Subcutaneous abdominal adipose tissue (tissue), 5 donors: Measurements from ENCODE around the gene IFNL1.

Source experiments
- H3K27ac ChIP-seq: one replicate; pipeline ENCODE4 v1.7.0; 2013; ENCODE audit warnings: low read depth, mild to moderate bottlenecking, inconsistent platforms, low read length, moderate library complexity
- H3K27me3 ChIP-seq, 5 donors: one replicate each; pipeline ENCODE4 v1.7.0; 2013; ENCODE audit warnings: low read length in 5 of 5, inconsistent platforms in 1 of 5; ENCODE audit not compliant: control insufficient read depth in 5 of 5, insufficient read depth in 4 of 5
- H3K36me3 ChIP-seq, 5 donors: one replicate each; pipeline ENCODE4 v1.7.0; 2013; ENCODE audit warnings: low read length in 5 of 5; ENCODE audit not compliant: control insufficient read depth in 5 of 5, insufficient read depth in 5 of 5
- H3K4me1 ChIP-seq, 5 donors: one replicate each; pipeline ENCODE4 v1.7.0; 2013; ENCODE audit warnings: low read length in 5 of 5, mild to moderate bottlenecking in 3 of 5, moderate library complexity in 1 of 5; ENCODE audit not compliant: control insufficient read depth in 5 of 5, insufficient read depth in 5 of 5
- H3K4me3 ChIP-seq, 5 donors: one replicate each; pipeline ENCODE4 v1.7.0; 2013; ENCODE audit warnings: low read length in 5 of 5, low read depth in 1 of 5
- H3K9ac ChIP-seq, 5 donors: one replicate each; pipeline ENCODE4 v1.7.0; 2013; ENCODE audit warnings: low read length in 5 of 5, mild to moderate bottlenecking in 4 of 5, moderate library complexity in 3 of 5
- H3K9me3 ChIP-seq, 5 donors: one replicate each; pipeline ENCODE4 v1.7.0; 2013; ENCODE audit warnings: low read length in 5 of 5; ENCODE audit not compliant: control insufficient read depth in 5 of 5
- donor health status: healthy.
- donor health status: healthy.
- donor health status: healthy.
- donor health status: healthy.
- donor health status: healthy.

IFNL1 gene

DNA sequence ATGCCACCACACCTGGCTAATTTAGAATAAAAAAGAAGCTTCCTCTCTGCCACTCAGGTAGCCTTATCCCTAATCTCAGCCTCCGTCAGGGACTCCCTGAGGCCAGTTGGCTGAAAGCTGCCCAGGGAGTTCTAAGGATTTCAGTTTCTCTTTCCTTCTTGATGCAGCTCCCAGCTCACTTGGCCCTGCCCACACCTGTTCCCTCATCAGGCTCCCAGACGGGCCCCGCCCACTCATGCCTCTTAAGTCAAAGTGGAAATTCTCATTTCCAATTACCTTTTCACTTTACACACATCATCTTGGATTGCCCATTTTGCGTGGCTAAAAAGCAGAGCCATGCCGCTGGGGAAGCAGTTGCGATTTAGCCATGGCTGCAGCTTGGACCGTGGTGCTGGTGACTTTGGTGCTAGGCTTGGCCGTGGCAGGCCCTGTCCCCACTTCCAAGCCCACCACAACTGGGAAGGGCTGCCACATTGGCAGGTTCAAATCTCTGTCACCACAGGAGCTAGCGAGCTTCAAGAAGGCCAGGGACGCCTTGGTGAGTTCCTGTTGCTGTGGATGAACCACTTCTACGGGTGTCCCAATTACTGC lies at the start of gene IFNL1:
TSS of gene IFNL1 (plus strand) at position 353 of the 591 bp plus-strand sequence. CDS start at position 368, 15 bp downstream.
- Histone ChIP-seq H3K4me3 (no peak within 1 kb of the TSS), H3K27me3 (peaks cover 0 to 13% (median 4%) of the 10 kb centered on the region in 5 donors), H3K9me3 (no peaks in the 10 kb centered on the region), H3K4me1 (no peaks in the 10 kb centered on the region), H3K9ac (no peak within 1 kb of the TSS), H3K36me3 (no peaks in the 10 kb centered on the region), H3K27ac (no peak within 1 kb of the TSS)

DNA sequence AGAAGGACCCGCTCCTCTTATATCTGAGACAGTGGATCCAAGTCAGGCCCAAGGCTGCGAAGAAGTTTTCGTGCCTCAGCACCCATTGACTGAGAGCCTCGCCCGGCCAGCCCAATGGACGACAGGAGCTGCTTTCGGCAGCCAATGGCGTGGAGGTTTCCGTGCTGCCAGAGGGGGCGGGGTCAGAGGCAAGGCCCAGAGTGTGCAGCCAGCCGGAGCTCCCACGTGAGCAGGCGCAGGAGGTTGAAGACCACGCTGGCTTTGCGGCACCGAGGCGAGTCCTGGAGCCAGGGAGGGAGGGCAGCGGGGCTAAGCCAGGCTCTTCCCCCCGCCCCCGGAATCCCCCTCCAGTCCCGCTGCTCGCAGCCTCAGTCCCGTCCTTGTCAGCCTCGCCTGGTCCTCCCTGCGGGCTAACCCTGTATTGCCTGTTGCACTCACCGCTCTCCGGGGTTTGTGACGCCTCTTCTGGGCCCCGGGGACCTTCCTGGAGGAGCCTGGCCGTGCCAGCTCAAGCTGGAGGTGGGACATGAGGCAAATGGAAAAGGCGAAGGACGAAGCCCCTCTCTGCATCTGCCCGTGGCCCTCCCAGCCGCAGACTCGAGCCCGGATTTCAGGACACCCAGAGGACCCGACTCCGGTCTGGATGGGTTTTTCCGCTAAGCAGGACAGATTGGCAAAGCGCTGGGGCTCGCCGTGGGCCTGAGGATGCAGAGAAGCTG lies 49.1 kb upstream of the IFNL1 start:
- Histone ChIP-seq H3K4me3 (peak overlapping the region in 1 of 5 donors; percentile 42), H3K9me3 (no peaks in the 10 kb centered on the region), H3K4me1 (peaks cover 0 to 22% (median 20%) of the 10 kb centered on the region in 5 donors), H3K9ac (no peak overlapping the region), H3K36me3 (no peaks in the 10 kb centered on the region), H3K27ac (no peak overlapping the region), H3K27me3 (peaks cover 5 to 28% (median 17%) of the 10 kb centered on the region in 5 donors)

DNA sequence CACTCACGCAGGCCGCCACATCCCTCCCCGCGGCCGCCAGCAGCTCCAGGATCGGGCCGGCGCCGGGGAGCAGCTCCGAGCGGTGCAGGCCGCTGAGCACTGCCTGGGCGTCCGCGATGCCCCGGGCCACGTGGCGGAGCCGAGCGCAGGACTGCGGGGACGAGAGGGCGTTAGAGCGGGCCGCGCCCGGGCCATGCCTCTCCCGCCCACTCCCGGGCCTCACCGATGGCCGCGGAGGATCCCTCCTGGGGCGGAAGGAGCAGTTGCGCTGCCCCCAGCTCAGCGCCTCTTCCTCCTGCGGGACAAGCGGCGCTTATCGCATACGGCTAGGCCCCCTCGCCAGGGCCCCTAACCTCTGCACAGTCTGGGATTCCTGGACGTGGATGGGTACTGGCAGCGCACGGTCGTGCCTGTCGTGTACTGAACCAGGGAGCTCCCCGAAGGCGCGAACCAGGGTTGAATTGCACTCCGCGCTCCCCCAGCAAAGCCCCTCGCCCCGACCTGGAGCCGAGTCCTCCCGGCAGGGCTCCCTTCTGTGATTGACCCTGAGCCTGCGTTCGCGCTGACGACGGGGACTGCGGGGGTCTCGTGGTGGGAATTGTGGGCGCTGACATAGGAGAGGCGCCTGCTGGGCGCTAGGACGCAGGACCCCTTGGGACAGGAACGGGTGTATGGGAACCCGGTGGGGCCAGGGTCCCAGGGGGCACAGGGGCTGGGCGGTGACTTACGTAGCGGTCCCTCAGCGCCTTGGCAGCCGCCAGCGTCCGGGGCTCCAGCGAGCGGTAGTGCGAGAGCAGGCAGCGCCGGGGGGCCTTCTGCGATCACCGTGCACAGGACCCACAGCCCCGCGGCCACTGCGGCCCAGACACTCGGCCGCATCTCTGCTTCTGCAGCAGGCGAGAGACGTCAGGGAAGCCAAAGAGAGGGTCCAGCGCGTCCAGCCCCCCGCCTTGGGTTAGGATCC lies 48.2 kb upstream of the IFNL1 start:
- peak overlapping the region in 1 of 5 donors; percentile 42 for H3K4me3 ChIP-seq
- no peaks in the 10 kb centered on the region for H3K9me3 ChIP-seq
- H3K4me1 ChIP-seq, result peaks cover 0 to 22% (median 20%) of the 10 kb centered on the region in 5 donors
- peaks cover 5 to 28% (median 17%) of the 10 kb centered on the region in 5 donors for H3K27me3 ChIP-seq
- H3K9ac ChIP-seq, result no peak overlapping the region
- no peaks in the 10 kb centered on the region for H3K36me3 ChIP-seq
- H3K27ac ChIP-seq, result no peak overlapping the region

DNA sequence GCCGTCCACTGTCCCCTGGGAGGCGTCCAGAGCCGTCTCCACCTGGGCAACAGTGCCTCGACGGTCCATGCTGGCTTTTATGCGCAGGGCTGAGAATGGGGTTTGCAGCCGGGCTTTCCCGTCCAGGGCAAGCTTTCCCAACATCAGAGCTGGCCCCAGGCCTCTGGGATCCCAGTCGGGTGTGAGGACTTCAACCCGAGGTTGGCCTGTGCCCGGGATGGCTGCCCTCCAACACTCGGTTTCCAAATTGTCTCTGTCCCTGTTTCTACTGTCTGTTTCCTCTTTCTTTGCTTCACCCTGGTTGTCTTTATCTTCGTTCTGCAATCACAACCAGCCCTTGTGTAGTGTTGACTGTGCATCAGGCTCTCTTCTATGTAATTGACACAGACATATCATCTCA lies 47.4 kb upstream of the IFNL1 start, which contains the start of gene IFNL4:
TSS of gene IFNL4 (minus strand) at position 51 of the 400 bp plus-strand sequence.
- no peak within 1 kb of the TSS for H3K9ac ChIP-seq
- H3K36me3 ChIP-seq, result no peaks in the 10 kb centered on the region
- no peaks in the 10 kb centered on the region for H3K9me3 ChIP-seq
- H3K27me3 ChIP-seq, result peaks cover 5 to 28% (median 17%) of the 10 kb centered on the region in 5 donors
- peak within 1 kb of the TSS in 1 of 5 donors; percentile 42 for H3K4me3 ChIP-seq
- H3K4me1 ChIP-seq, result peaks cover 0 to 22% (median 20%) of the 10 kb centered on the region in 5 donors
- no peak within 1 kb of the TSS for H3K27ac ChIP-seq

DNA sequence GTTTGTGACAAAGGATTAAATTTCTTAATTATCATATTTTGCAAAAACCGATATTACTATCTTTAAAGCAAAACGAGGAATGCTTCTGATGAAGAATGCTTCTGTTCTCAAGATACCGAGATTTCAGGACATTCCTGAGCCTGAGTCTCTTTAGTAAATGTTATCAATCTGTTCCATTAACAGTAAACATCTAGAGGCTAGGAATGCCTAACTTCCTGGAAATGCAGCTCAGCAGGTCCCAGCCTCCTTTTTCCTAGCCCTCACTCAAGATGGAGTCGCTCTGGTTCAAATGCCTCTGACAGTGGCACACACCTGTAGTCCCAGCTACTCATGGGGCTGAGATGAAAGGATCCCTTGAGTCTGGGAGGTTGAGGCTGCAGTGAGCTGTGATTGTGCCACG lies 45.1 kb upstream of the IFNL1 start:
- Histone ChIP-seq H3K27me3 (peaks cover 5 to 34% (median 20%) of the 10 kb centered on the region in 5 donors), H3K4me1 (peaks cover 0 to 22% (median 20%) of the 10 kb centered on the region in 5 donors), H3K36me3 (no peaks in the 10 kb centered on the region), H3K4me3 (no peak overlapping the region), H3K9ac (no peak overlapping the region), H3K27ac (no peak overlapping the region), H3K9me3 (no peaks in the 10 kb centered on the region)

DNA sequence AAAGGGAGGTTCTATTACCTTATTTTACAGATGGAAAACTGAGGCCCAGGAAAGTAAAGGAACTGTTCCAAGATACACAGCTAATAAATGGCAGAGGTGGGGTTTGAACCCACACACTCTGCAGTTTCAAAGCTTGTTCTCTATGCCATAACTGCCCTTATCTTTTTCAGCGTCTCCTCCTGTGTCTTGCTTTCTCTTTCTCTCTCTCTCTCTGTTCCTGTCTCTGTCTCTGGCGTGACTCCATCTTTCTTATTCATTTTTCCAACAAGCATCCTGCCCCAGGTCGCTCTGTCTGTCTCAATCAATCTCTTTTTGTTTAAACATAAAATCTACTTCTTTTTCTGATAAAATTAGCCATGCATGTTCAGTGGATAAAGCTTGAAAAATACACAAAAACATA lies 44.4 kb upstream of the IFNL1 start:
- Histone ChIP-seq H3K36me3 (no peaks in the 10 kb centered on the region), H3K27me3 (peaks cover 5 to 33% (median 20%) of the 10 kb centered on the region in 5 donors), H3K9ac (no peak overlapping the region), H3K4me1 (peaks cover 0 to 22% (median 19%) of the 10 kb centered on the region in 5 donors), H3K9me3 (peaks cover 0 to 5% (median 0%) of the 10 kb centered on the region in 5 donors), H3K4me3 (no peak overlapping the region), H3K27ac (no peak overlapping the region)

DNA sequence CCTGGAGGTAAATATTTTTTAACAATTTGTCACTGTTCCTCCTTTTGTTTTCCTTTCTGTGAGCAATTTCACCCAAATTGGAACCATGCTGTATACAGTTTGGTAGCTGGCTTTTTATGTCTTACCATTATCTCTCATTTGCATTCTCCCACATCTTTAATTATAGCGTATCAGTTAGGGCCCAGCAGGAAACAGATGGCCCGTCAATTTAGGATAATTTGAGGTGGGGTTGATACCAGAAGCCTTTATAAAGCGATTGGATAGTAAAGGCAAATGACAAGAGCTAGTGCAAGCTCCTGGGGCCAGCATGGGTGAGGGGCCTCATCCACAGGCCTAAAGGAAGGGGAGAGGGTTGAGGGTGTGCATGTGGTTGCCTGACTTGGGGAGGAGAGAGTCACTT lies 43.7 kb upstream of the IFNL1 start:
- Histone ChIP-seq H3K9me3 (peaks cover 0 to 5% (median 0%) of the 10 kb centered on the region in 5 donors), H3K4me3 (no peak overlapping the region), H3K9ac (no peak overlapping the region), H3K4me1 (peaks cover 0 to 18% (median 13%) of the 10 kb centered on the region in 5 donors), H3K36me3 (no peaks in the 10 kb centered on the region), H3K27ac (no peak overlapping the region), H3K27me3 (peaks cover 5 to 27% (median 16%) of the 10 kb centered on the region in 5 donors)

DNA sequence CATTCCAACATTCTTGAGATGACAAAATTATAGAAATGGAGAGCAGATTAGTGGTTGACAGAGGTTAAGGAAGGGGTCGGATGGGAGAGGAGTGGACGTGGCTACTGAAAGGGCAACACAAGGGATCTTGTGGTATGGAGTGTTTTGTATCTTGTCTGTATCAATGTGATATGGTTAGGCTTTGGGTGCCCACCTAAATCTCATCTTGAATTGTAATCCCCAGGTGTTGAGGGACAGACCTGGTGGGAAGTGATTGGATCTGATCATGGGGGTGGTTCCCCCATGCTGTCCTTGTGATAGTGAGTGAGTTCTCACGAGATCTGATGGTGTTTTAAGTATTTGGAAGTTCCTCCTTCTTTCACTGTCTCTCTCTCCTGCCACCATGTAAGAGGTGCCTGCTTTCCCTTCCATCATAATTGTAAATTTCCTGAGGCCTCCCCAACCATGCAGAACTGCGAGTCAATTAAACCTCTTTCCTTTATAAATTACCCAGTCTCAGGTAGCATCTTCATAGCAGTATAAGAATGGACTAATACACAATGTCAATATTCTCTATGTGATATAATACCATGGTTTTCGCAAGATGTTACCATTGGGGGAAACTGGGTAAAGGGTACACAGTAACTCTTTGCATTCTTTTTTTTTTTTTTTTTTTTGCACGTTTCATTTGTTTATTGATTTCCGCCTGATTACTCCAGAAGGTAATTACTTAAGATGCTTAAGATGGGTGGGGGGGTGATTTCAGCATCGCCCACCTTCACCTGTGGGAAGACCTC lies 42.6 kb upstream of the IFNL1 start:
- peaks cover 0 to 16% (median 7%) of the 10 kb centered on the region in 5 donors for H3K27me3 ChIP-seq
- peaks cover 0 to 9% (median 4%) of the 10 kb centered on the region in 5 donors for H3K4me1 ChIP-seq
- no peaks in the 10 kb centered on the region for H3K36me3 ChIP-seq
- H3K9ac ChIP-seq, result no peak overlapping the region
- no peak overlapping the region for H3K27ac ChIP-seq
- H3K4me3 ChIP-seq, result no peak overlapping the region
- H3K9me3 ChIP-seq, result peaks cover 0 to 5% (median 0%) of the 10 kb centered on the region in 5 donors
